GM12878 (cell line): ENCODE results near the gene FBXW12. TPM values are rescaled to one million over a fixed set of nuclear protein-coding genes. Genes with fewer than 3 reads are reported as not detected.

ENCODE experiments used
- ATAC-seq: fragments of 200-7000 bp; cut with Tn5 transposase; 3 replicates; pipeline ENCODE4 v1.9.1; 2020; ENCODE audit warnings: mild to moderate bottlenecking, moderate library complexity
- BruUV-seq: library from RNA; stranded (reverse); fragments of 400-500 nt; replicated peaks from 2 replicates; lab custom pipeline; 2021; lab: Mats Ljungman, UMichigan
- CTCF ChIA-PET: fragments of 300-600 bp; sonication (Branson Sonifier 250); formaldehyde crosslinking; extraction: SDS; loops from one replicate; lab custom pipeline; 2021; ENCODE audit warnings: inconsistent platforms; lab: Yijun Ruan, JAX
- POLR2A ChIA-PET: fragments of 350-600 bp; formaldehyde crosslinking; extraction: SDS; loops from one replicate; lab custom pipeline; 2021; ENCODE audit warnings: inconsistent platforms; lab: Charles Lee
- RAD21 ChIA-PET: fragments of 300-600 bp; sonication (Branson Sonifier 250); formaldehyde crosslinking; loops from one replicate; lab custom pipeline; 2023; ENCODE audit warnings: antibody characterized with exemption; ENCODE audit not compliant: unreplicated experiment; lab: Charles Lee
- SMC1A ChIA-PET: fragments of 300-600 bp; sonication (Branson Sonifier 250); formaldehyde crosslinking; loops from one replicate; lab custom pipeline; 2023; ENCODE audit not compliant: unreplicated experiment, uncharacterized antibody; lab: Charles Lee
- DNase-seq: peaks from one replicate; pipeline ENCODE4 v3.0.0-alpha.2; 2011; ENCODE audit warnings: low read depth, low spot score
- FAIRE-seq: peaks from 3 replicates; lab custom pipeline; 2011; peaks lifted over from hg19 to GRCh38; lab: Jason Lieb, UNC
- H2AFZ ChIP-seq: 2 replicates; pipeline ENCODE4 v1.6.0; 2011; ENCODE audit warnings: low read depth, low read length, control low read depth; ENCODE audit not compliant: control insufficient read depth
- H3K27ac ChIP-seq: 2 replicates; pipeline ENCODE4 v1.5.1; 2011; ENCODE audit warnings: control low read depth; ENCODE audit not compliant: control insufficient read depth, insufficient read depth
- H3K27me3 ChIP-seq, 2 experiments: replicated peaks in 1 of 2; 2 replicates each; pipeline versions ENCODE4 v1.6.0 to v1.6.1; 2011; ENCODE audit warnings: low read length in 1 of 2; ENCODE audit not compliant: control insufficient read depth in 2 of 2, insufficient read depth in 2 of 2
- H3K36me3 ChIP-seq, 2 experiments: 2 replicates each; pipeline ENCODE4 v1.5.1; 2011; ENCODE audit warnings: low read length in 1 of 2; ENCODE audit not compliant: control insufficient read depth in 2 of 2, insufficient read depth in 2 of 2
- H3K4me1 ChIP-seq: 2 replicates; pipeline ENCODE4 v1.6.1; 2011; ENCODE audit warnings: mild to moderate bottlenecking, low read length, moderate library complexity, mixed read lengths; ENCODE audit not compliant: control insufficient read depth, insufficient read depth
- H3K4me2 ChIP-seq: 2 replicates; pipeline ENCODE4 v1.6.0; 2011; ENCODE audit warnings: control low read depth; ENCODE audit not compliant: control insufficient read depth, insufficient read depth
- H3K4me3 ChIP-seq: fragments of 200-600 bp; sonication (generic); 2 replicates; pipeline ENCODE4 v1.5.1; 2016
- H3K79me2 ChIP-seq: 2 replicates; pipeline ENCODE4 v1.6.0; 2011; ENCODE audit warnings: low read length; ENCODE audit not compliant: control insufficient read depth, insufficient read depth
- H3K9ac ChIP-seq: 2 replicates; pipeline ENCODE4 v1.8.0; 2011; ENCODE audit warnings: low read length, control low read depth, mixed read lengths; ENCODE audit not compliant: control insufficient read depth, insufficient read depth
- H3K9me3 ChIP-seq: replicated peaks from 3 replicates; pipeline ENCODE4 v1.5.1; 2011; ENCODE audit warnings: mild to moderate bottlenecking, low read length; ENCODE audit not compliant: control insufficient read depth, insufficient read depth
- H4K20me1 ChIP-seq: 2 replicates; pipeline ENCODE4 v1.6.0; 2011; ENCODE audit not compliant: control insufficient read depth, insufficient read depth
- BCL11A ChIP-seq: IDR thresholded peaks from 2 replicates; pipeline ENCODE4 v1.6.1; 2011; ENCODE audit warnings: low read depth, low read length
- GABPA ChIP-seq: IDR thresholded peaks from 2 replicates; pipeline ENCODE4 v1.6.1; 2014; ENCODE audit warnings: antibody characterized with exemption, low read depth, mild to moderate bottlenecking, inconsistent platforms
- HDAC6 ChIP-seq: fragments of 200-600 bp; sonication (generic); IDR thresholded peaks from one replicate; pipeline ENCODE4 v1.8.0; 2017; ENCODE audit warnings: antibody characterized with exemption; ENCODE audit not compliant: unreplicated experiment
- IKZF1 ChIP-seq: fragments of 450-650 bp; conservative IDR thresholded peaks from 2 replicates; pipeline ENCODE4 v1.6.1; 2017; ENCODE audit warnings: antibody characterized with exemption, mild to moderate bottlenecking
- NFYA ChIP-seq: IDR thresholded peaks from 2 replicates; pipeline ENCODE4 v1.6.1; 2011; ENCODE audit warnings: low read depth, mild to moderate bottlenecking, low read length, improper control_type of control experiment, borderline replicate concordance
- RELA ChIP-seq: fragments of 450-650 bp; IDR thresholded peaks from 2 replicates; pipeline ENCODE4 v1.8.0; 2014; ENCODE audit warnings: borderline replicate concordance; ENCODE audit not compliant: partially characterized antibody
- SP1 ChIP-seq: IDR thresholded peaks from one replicate; pipeline ENCODE4 v1.6.1; 2011; ENCODE audit warnings: low read depth, low read length
- WGBS: methylation state at CpG from one replicate; pipeline ENCODE4 v1.1.6; 2016; ENCODE audit warnings: low lambda C conversion rate; ENCODE audit not compliant: insufficient replicate concordance, insufficient coverage; ENCODE audit errors: missing lambda C conversion rate; 5-methylcytosine and 5-hydroxymethylcytosine counted together
- in situ Hi-C: fragments of 300-500 bp; cut with MboI; formaldehyde crosslinking; loops from 9 replicates; pipeline ENCODE4 v1.14.3; 2018; ENCODE audit warnings: mixed read lengths
- intact Hi-C: fragments of 100-400 bp; cut with micrococcal nuclease; formaldehyde crosslinking; loops from one replicate; pipeline ENCODE4 v1.14.2; 2022; ENCODE audit not compliant: unreplicated experiment
- polyA plus RNA-seq, 11 experiments: library from polyadenylated mRNA; depleted of rRNA in 4 of 11; unstranded in 6 of 11; stranded (reverse) in 5 of 11; fragments of >200 nt; fragmentation: Nextera tagmentation in 4 of 11; fragmentation: Illumina TruSeq in 1 of 11; extraction: Ambion mirVana in 4 of 11; extraction: Trizol in 1 of 11; gene quantifications; 1 replicate in 1 of 11; 2 replicates in 10 of 11; pipeline versions ENCODE4 v1.2.1 to v1.2.3, GENCODE V29; 2011 to 2016; ENCODE audit warnings: inconsistent platforms in 2 of 11, missing spikeins in 2 of 11, low read depth in 1 of 11
- total RNA-seq, 4 experiments: library from RNA; depleted of rRNA in 3 of 4; stranded (reverse); fragments of >200 nt in 3 of 4; fragmentation: Illumina TruSeq in 1 of 4; extraction: Trizol in 1 of 4; gene quantifications; 2 replicates each; pipeline versions ENCODE4 v1.2.1 to v1.2.3, GENCODE V29; 2013 to 2021
- TF ChIP-seq, protein P1 (sequence below): fragments of 450-650 bp; formaldehyde crosslinking; IDR thresholded peaks from 2 replicates; pipeline ENCODE4 v1.5.0; 2022; ENCODE audit warnings: mild to moderate bottlenecking, missing genetic modification characterization
- TF ChIP-seq, protein P2 (sequence below): IDR thresholded peaks from 2 replicates; pipeline ENCODE4 v1.6.1; 2012; ENCODE audit warnings: mild to moderate bottlenecking, low read depth, low read length
- TF ChIP-seq, protein P3 (sequence below): fragments of 450-650 bp; IDR thresholded peaks from 2 replicates; pipeline ENCODE4 v1.6.1; 2017; ENCODE audit warnings: mild to moderate bottlenecking, moderate library complexity
- TF ChIP-seq, protein P4 (sequence below): IDR thresholded peaks from 2 replicates; pipeline ENCODE4 v1.6.1; 2012; ENCODE audit warnings: low read depth, low read length, improper control_type of control experiment

FBXW12 gene
- total and polyA plus RNA-seq, 10 of the 15 experiments (the other 5 are each of a cell fraction or from before 2014, with no cell fraction given) = 0.04 to 0.18 (median 0.12) TPM; not detected in 4

DNA sequence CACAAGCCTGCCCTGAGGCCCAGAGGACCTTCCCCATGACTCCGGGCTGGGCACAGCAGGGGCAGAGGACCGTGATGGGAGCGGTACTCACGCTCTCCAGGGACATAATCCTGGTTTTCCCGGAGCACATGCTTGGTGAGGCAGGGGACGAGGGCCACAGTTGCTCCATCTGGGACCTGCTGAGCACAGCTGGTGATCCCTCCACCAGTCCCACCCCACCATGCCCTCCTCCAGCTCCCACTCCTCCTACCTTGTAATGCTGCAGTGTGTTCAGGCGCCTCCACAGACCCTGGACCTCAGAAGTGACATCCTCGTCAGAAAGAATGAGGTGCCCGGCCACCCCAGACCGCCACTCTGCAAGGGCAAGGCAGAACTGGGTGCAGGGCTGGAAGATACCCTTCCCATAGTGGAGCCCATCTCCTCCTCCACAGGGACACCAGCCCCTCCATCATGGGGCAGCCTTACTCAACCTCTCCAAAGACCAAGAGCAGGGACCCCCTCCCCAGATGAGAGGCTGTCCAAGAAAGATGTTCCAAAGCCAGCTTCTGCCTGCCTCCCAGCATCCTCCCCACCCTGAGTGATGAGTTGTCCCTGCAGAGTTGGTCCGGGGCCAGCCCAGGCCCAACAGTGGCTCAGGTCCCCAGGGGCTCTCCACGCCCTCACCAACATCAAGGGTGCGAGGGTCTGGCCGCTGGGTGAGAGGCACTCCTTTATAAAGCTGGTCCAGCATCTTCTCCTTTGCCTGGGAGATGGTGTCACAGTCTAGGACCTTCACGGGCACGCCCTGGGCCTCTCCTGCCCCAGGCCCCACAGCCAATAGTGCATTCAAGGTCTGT is 38.4 kb downstream of the FBXW12 start:
- no peaks in the 10 kb centered on the region for H3K9me3 ChIP-seq
- no peak overlapping the region for H3K4me3 ChIP-seq
- in situ Hi-C loops = no loop called here
- ChIA-PET RAD21 (interaction anchor here (1.0 kb wide), 1 partner anchor 10 kb away, joined by 3 read pairs; no protein-coding TSS in a partner anchor), POLR2A (no interaction called here), CTCF (interaction anchor here (22.0 kb wide), 1 partner anchor 26 kb away, joined by 757 read pairs; the partner anchor contains the start of genes CCDC51 and TMA7), SMC1A (no interaction called here)
- no TSS peak for BruUV-seq
- H3K4me1 ChIP-seq = no peaks in the 10 kb centered on the region
- DNase-seq (no peak), ATAC-seq (no peak), FAIRE-seq (no peak)
- WGBS = 24% methylated on average over 16 of the region's 16 CpGs
- no peaks in the 10 kb centered on the region for H3K36me3 ChIP-seq
- no peak overlapping the region for H2AFZ ChIP-seq
- H3K79me2 ChIP-seq = no peaks in the 10 kb centered on the region
- no peaks in the 10 kb centered on the region for H4K20me1 ChIP-seq
- no peak overlapping the region for H3K4me2 ChIP-seq
- H3K9ac ChIP-seq = no peak overlapping the region
- no peaks in the 10 kb centered on the region for H3K27me3 ChIP-seq
- no peak overlapping the region for H3K27ac ChIP-seq
- intact Hi-C loops = no loop called here
- TF ChIP-seq SP1 = no peak
- TF ChIP-seq, protein P1, sequence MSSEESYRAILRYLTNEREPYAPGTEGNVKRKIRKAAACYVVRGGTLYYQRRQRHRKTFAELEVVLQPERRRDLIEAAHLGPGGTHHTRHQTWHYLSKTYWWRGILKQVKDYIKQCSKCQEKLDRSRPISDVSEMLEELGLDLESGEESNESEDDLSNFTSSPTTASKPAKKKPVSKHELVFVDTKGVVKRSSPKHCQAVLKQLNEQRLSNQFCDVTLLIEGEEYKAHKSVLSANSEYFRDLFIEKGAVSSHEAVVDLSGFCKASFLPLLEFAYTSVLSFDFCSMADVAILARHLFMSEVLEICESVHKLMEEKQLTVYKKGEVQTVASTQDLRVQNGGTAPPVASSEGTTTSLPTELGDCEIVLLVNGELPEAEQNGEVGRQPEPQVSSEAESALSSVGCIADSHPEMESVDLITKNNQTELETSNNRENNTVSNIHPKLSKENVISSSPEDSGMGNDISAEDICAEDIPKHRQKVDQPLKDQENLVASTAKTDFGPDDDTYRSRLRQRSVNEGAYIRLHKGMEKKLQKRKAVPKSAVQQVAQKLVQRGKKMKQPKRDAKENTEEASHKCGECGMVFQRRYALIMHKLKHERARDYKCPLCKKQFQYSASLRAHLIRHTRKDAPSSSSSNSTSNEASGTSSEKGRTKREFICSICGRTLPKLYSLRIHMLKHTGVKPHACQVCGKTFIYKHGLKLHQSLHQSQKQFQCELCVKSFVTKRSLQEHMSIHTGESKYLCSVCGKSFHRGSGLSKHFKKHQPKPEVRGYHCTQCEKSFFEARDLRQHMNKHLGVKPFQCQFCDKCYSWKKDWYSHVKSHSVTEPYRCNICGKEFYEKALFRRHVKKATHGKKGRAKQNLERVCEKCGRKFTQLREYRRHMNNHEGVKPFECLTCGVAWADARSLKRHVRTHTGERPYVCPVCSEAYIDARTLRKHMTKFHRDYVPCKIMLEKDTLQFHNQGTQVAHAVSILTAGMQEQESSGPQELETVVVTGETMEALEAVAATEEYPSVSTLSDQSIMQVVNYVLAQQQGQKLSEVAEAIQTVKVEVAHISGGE (CRISPR knock-in tag) = no peak
- TF ChIP-seq RELA = no peak
- TF ChIP-seq HDAC6 = no peak
- TF ChIP-seq, protein P2, sequence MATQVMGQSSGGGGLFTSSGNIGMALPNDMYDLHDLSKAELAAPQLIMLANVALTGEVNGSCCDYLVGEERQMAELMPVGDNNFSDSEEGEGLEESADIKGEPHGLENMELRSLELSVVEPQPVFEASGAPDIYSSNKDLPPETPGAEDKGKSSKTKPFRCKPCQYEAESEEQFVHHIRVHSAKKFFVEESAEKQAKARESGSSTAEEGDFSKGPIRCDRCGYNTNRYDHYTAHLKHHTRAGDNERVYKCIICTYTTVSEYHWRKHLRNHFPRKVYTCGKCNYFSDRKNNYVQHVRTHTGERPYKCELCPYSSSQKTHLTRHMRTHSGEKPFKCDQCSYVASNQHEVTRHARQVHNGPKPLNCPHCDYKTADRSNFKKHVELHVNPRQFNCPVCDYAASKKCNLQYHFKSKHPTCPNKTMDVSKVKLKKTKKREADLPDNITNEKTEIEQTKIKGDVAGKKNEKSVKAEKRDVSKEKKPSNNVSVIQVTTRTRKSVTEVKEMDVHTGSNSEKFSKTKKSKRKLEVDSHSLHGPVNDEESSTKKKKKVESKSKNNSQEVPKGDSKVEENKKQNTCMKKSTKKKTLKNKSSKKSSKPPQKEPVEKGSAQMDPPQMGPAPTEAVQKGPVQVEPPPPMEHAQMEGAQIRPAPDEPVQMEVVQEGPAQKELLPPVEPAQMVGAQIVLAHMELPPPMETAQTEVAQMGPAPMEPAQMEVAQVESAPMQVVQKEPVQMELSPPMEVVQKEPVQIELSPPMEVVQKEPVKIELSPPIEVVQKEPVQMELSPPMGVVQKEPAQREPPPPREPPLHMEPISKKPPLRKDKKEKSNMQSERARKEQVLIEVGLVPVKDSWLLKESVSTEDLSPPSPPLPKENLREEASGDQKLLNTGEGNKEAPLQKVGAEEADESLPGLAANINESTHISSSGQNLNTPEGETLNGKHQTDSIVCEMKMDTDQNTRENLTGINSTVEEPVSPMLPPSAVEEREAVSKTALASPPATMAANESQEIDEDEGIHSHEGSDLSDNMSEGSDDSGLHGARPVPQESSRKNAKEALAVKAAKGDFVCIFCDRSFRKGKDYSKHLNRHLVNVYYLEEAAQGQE = no peak
- no peak for TF ChIP-seq BCL11A
- TF ChIP-seq, protein P3, sequence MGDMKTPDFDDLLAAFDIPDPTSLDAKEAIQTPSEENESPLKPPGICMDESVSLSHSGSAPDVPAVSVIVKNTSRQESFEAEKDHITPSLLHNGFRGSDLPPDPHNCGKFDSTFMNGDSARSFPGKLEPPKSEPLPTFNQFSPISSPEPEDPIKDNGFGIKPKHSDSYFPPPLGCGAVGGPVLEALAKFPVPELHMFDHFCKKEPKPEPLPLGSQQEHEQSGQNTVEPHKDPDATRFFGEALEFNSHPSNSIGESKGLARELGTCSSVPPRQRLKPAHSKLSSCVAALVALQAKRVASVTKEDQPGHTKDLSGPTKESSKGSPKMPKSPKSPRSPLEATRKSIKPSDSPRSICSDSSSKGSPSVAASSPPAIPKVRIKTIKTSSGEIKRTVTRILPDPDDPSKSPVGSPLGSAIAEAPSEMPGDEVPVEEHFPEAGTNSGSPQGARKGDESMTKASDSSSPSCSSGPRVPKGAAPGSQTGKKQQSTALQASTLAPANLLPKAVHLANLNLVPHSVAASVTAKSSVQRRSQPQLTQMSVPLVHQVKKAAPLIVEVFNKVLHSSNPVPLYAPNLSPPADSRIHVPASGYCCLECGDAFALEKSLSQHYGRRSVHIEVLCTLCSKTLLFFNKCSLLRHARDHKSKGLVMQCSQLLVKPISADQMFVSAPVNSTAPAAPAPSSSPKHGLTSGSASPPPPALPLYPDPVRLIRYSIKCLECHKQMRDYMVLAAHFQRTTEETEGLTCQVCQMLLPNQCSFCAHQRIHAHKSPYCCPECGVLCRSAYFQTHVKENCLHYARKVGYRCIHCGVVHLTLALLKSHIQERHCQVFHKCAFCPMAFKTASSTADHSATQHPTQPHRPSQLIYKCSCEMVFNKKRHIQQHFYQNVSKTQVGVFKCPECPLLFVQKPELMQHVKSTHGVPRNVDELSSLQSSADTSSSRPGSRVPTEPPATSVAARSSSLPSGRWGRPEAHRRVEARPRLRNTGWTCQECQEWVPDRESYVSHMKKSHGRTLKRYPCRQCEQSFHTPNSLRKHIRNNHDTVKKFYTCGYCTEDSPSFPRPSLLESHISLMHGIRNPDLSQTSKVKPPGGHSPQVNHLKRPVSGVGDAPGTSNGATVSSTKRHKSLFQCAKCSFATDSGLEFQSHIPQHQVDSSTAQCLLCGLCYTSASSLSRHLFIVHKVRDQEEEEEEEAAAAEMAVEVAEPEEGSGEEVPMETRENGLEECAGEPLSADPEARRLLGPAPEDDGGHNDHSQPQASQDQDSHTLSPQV = no peak
- TF ChIP-seq, protein P4, sequence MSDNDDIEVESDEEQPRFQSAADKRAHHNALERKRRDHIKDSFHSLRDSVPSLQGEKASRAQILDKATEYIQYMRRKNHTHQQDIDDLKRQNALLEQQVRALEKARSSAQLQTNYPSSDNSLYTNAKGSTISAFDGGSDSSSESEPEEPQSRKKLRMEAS = no peak
- TF ChIP-seq NFYA = no peak
- TF ChIP-seq GABPA = no peak
- no peak for TF ChIP-seq IKZF1
